ENCODE measurements around the gene TBC1D2.

GRCh38 chr9:98262056-98262455 lies 6.6 kb upstream of the TBC1D2 start:
- TF ChIP-seq CTCF (IDR thresholded peaks at IDR 0.05) (no peak), EP300 (IDR thresholded peaks at IDR 0.05; ENCODE audit: low read depth) (no peak), POLR2A (IDR thresholded peaks at IDR 0.05) (no peak)

All from transverse colon (tissue), 3 donors.